GM10266 (cell line): ENCODE results near the gene NUDT1.

ENCODE experiments used
- DNase-seq: peaks from one replicate; pipeline ENCODE4 v3.0.0; 2012; ENCODE audit errors: extremely low spot score
- CTCF ChIP-seq: IDR thresholded peaks from 2 replicates; pipeline ENCODE4 v1.5.1; 2012; ENCODE audit warnings: mild to moderate bottlenecking, low read depth; ENCODE audit not compliant: control insufficient read depth, insufficient read depth; ENCODE audit errors: missing control alignments

The NUDT1 gene

GRCh38 chr7:2201686-2202360 is 40.2 kb upstream of the NUDT1 start:
- DNase-seq: no peak

DNA sequence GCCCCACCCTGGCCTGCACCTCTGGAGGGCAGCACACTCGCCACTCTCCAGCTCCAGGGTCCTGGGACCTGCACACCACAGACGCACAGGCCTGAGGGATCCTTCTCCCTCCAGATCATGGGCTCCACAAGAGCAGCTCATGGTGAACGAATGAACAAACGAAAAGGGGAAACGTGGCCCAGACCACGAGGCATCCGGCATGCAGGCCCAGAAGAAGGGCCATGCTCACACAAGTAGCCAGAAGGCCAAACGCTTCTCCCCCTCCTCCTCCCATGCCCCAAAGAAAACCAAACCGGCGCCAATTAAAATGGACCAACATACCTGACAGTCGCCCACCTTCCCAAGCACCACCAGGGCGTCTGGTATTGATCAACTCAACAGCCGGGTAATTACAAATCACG is 39.7 kb upstream of the NUDT1 start:
- no peak for DNase-seq
- no peak for TF ChIP-seq CTCF

More at GRCh38 chr7:2201686-2202360, 40.2 kb upstream of the NUDT1 start:
- no peak for TF ChIP-seq CTCF

- no peak for DNase-seq
- TF ChIP-seq CTCF: no peak
Measured at GRCh38 chr7:2202901-2203765, 38.9 kb upstream of the NUDT1 start.

DNA sequence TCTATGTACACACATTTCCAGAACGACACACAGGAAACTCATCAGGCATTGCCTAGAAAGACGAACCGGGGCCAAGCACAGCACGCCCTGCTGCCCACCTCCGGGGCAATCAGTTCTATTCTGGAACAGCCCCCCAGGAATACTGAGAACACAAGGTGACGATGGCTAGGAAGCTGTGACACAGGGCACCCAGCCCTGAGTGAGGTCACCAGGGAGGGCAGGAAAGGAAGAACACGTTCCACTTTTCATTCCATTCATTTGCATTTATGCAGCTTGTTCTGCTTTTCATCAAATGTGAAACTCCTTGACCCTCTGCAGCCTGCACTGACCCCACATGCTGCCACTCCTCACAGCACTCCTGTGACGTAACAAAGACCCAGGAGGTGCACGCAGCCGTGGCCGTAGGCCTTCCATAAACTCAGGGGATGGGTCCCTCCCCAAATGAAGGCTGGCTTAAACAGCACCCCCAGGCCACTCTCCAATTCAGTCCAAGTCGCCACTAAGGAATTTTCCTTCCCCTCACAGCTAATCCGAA is 38.2 kb upstream of the NUDT1 start:
- DNase-seq: no peak
- no peak for TF ChIP-seq CTCF

DNA sequence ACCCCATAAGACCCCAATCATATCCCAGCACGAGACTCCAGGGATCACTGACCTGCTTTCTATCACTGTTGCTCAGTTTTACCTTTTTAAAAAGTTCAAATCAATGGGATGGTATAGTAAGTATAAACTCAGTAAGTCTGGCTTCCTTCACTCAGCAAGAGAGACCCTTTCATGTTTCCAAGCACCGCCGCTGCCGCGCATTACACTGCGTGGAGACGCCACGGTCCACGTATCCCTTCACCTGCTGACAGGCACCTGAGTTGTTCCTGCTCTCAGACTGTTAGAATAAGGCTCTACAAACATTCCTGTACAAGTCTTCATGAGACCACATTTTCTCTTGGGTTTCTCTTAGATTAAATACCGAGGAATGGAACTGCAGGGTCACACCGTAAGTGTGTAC is 37.6 kb upstream of the NUDT1 start:
- no peak for TF ChIP-seq CTCF
- no peak for DNase-seq

GRCh38 chr7:2205036-2205780 is 36.8 kb upstream of the NUDT1 start:
- no peak for TF ChIP-seq CTCF
- DNase-seq: no peak
